HTERT RPE-1 (cell line): Measurements from ENCODE around the gene PRKACA.

ENCODE experiments used
- in situ Hi-C: fragments of 300-500 bp; cut with MboI; formaldehyde crosslinking; loops from 4 replicates; pipeline ENCODE4 v1.14.3; 2020; ENCODE audit warnings: low sequenced_read_pairs

PRKACA gene

GRCh38 chr19:14096272-14096992 is 21.1 kb downstream of the PRKACA start:
- in situ Hi-C loops: no loop called here

- in situ Hi-C loops: no loop called here
These were observed 22.7 kb downstream of the PRKACA start for GRCh38 chr19:14094854-14095253.

DNA sequence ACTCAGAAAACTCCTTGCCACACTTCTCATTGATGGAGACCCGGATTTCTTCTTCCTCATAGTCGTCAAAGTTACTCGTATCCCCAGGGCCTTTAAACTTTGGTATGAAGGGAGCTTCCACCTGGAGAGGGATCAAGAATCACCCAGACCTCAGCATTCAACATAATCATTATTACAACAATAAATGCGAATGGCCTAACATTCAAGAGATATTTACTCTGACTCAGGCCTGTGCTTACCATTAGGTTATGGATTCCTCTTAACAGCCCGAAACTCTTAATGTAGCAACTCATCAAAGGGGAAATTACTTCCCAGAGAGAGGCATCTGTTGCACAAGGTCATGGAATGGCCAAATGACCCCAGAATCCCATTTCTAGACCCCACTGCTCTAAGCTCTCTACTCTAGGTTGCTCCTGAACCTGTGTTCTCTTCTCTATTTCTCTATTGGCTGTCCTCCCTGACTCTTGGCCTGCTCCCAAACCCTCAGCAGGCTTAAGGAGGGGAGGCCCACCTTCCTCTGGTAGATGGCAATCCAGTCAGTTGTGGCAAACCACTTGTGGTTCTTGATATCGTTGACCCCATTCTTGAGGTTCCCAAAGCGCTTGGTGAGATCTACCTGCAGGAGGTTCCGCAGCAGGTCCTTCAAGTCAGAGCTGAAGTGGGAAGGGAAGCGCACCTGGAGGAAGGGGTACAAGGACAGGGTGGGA is 24.3 kb downstream of the PRKACA start:
- in situ Hi-C loops: no loop called here

DNA sequence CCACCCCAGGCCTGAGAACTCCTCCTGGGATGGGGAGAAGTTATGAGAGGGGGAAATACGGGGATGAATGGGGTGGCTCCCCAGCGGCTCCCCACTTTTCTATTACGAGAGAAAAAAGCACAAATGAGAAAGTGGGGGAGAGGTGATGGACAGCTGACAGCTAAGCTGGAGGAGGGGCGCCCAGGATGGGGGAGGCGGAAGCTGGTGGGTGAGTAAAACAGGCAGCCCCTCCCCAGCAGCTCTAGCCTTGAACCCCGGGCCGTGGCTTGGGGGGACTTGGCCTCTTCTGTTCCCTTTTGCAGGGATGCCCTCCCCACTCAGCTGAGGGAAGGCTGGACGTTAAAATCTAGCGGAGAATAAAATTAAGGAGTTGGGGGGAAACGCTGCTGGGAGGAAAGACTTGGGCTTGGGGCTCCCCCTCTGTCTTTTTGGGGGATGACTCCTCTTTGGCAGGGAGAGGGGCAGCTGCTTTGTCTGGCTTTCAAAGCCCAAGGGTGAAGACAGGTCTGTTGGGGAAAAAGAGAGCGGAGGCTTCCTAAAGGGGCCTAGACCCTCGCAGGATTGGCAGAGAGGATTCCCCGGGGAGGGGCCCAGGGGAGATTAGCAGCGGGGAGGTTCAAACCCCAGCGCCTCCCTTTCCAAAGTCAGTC is 25.6 kb downstream of the PRKACA start:
- in situ Hi-C loops: no loop called here

GRCh38 chr19:14091081-14091812 is 26.3 kb downstream of the PRKACA start:
- in situ Hi-C loops: no loop called here

DNA sequence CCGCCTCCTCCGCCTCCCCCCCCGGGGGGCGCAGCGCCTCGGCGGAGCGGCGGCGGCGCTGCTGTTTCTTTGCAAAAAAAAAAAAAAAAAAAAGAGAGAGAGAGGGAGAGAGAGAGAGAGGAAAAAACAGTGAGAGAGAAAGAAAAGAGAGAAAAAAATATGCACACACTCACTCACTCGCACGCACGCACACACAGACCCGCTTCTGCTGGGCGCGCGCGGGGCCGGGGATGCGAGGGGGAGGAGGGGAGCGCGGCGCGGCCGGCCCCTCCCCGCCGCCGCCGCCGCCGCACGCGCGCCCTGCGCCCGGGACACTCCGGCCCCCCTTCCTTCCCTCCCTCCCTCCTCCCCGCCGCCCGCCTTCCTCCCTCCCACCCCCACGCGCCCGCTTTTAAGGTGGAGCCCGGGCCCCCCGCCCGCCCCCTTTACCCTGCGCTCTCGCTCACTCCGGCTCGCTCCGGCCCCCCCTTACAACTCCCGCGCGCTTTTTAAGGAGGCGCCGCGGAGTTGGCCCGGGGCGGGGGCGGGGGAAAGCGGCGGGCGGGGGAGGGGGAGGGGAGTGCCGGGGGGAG is 27.0 kb downstream of the PRKACA start, which contains the start of gene SAMD1:
TSS of gene SAMD1 (minus strand) at position 243 of the 572 bp plus-strand sequence.
- in situ Hi-C loops: no loop called here

GRCh38 chr19:14089662-14090508 is 27.7 kb downstream of the PRKACA start:
- in situ Hi-C loops: no loop called here

- in situ Hi-C loops: no loop called here
These were observed 28.2 kb downstream of the PRKACA start for GRCh38 chr19:14089412-14089661.

GRCh38 chr19:14088634-14089411 is 28.7 kb downstream of the PRKACA start:
- in situ Hi-C loops: no loop called here

- in situ Hi-C loops: no loop called here
These were observed 31.5 kb downstream of the PRKACA start for GRCh38 chr19:14086098-14086497.

DNA sequence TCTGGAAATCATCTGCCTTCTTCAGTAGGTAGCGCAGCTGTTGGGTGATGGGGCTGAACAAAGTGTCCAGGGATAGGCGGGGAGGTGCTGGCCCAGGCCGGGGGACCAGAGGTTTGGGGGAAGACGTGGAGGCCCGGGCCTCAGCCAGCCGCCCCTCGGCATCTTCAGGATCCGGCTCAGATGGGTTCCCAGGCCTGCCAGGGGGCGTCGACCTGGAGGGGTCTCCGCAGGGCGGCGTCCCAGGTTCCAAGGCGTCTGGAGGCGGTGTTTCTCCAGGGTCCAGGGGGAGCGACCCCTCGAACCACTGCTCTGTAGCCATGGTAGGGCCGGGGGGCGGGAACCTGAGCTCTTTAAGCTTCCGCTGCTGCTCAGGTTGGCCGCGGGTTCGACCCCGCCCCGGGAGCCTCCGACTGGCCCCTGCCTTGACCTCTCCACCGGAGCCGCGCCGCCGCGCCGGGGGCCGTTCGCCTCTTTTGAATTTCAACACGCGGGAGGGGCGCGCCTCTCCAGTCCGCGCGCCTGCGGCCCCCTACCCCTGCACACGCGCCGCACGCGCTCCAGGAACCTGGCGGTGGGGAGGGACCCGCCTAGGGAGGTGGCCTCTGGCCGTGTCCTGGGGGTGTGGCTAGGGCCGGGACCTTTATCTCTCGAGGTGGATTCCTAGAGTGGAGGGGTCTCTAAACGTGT is 32.1 kb downstream of the PRKACA start, which contains the start of gene C19orf67:
TSS of gene C19orf67 (minus strand) at position 475 of the 687 bp plus-strand sequence. CDS start at position 319, 156 bp downstream.
- in situ Hi-C loops: no loop called here

GRCh38 chr19:14082675-14082960 is 34.9 kb downstream of the PRKACA start:
- in situ Hi-C loops: no loop called here

DNA sequence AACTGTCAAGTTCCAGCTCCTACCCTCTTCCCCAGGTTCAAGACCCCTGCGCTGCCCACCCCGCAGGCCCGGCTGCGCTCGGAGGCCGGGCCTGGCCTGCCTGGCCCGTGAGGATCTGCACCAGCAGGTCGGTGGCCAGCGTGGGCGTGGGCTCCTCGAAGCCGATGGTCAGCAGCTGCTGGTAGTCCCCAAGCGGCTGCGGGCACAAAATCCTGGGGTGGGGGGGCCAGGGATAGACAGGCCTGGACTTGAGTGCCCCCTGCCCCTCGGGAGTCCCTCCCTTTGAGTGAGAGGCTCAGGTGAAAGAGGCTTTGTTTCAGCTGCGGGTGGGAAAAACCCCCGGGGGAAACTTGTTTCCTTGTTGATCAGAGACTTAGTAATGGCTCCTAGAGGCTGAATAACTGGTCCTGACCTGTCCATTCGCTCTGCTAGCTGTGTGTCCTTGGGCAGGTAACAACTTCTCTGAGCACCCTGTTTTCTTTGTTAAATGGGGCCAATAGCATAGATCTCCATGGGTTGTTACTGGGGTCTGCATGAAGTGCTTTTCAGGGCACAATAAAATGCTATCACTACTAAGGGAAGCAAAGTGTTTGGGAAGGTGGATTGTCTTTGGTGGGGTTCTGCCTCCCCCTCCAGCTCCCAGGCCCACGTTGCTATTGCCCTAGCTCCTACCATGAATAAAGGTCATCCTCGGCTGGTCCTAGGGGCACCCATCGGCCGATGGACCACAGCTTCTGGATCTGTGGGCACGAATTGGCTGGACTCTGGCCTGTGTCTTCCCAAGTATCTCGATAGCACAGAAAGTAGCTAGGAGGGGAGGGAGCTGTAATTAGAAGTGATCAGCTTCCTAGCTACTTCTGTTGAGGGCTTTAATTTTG is 35.5 kb downstream of the PRKACA start:
- in situ Hi-C loops: no loop called here

DNA sequence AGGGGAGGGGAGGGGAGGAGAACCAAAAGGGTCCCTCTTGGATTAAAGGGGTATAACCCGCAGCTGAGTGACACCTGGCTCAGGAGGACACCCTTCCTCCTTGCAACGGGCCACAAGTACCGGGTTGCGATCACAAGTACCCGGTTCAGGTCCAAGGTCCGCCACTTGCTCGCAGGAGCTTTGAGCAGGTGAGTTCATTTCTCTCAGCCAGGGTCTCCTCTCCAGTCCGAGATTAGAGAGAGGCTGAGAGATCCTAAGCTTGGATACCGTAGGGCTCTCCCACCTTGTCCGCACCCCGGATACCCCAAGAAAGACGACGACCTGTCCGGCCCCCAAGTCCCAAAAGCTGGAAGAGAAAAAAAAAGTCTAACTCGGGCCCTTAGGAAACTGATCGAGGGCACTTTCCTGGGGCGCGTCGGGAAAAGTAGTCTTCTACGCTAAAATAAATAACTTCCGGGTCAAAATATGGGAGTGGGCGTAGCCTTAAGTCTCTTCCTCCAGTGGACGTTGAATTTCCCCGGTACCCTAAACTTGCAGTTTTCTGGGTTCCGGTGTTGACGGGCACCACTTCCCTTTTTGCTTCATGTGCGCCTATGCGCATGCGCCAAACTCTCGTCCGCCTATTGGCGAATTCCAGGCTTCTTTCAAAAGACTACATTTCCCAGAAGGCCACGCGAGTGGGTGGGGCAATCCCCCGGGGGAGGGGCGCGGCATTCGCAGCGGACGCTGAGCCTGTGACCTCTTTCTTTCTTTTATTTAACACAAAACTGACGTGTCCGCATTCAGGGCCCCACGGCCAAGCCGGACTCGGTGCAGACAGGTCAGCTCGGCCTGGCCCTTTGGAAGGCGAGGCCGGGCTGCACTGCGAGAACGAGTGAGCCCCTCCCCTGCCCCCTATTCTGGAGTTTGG is 36.4 kb downstream of the PRKACA start:
- in situ Hi-C loops: no loop called here

DNA sequence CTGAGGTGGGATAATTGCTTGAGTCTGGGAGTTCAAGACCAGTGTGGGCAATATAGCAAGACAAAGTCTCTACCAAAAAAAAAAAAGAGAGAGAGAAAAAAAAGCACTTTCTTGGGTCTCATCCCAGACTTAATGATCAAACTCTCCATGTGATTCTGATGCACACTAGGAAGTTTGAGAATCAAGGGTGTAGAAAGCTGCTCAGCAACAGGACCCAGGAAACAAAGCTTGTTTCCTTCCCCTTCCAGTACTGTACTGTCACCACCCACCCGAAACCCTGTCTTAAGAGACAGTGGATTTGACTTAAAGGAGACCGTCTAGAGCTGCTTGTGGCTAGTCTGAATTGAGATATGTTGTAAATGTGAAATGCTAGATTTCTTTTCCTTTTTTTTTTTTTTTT is 39.2 kb downstream of the PRKACA start:
- in situ Hi-C loops: no loop called here

DNA sequence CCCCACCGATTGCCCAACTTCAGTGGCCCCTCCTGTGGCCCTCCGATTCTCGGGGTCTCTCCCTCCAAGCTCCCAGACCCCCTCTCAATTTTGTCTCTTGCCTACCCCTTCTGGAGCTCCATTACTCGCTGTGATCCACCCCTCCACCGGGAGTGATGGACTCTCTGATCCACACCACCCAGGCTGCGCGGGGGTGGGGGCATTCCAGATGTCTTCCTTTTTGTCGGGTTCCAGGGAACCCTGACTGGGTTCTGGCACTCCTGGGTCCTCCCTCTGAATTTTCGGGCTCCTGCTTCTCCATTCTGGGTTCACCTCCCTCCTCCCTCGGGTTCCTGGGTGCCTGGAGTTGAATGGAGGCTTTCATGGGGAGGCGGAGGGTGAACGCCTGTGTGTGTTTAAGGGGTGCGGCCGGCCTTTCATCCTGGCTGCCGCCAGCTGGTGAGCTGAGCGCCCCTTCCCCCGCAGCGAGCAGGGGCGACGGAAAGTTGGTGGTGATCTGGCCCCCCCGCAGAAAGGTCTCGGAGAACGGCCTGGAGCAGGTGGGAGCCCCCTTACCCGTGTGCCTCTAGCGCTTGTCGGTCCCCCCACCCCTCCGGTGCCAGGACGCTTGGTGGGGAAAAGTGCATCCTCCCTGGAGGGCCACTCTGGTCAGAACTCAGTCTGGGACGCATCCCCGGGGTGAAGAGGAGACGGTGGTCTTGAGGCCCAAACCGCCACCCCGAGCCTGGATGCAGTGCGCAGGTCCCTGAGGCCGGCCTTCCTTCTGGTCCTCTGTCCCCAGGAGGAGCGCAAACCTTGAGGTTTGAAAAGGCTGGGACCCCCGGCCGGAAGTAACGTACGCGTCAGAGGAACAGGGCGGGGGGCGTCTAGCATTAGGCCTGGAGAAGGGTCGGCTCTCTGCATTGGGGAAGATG is 43.4 kb downstream of the PRKACA start:
- in situ Hi-C loops: no loop called here
